Measurements from ENCODE around the gene INTS1. TPM values are rescaled to one million over a fixed set of nuclear protein-coding genes. Genes with fewer than 3 reads are reported as not detected.

The INTS1 gene
- total and polyA plus RNA-seq, 7 donors: 16.2 to 78.3 (median 22.9) TPM

DNA sequence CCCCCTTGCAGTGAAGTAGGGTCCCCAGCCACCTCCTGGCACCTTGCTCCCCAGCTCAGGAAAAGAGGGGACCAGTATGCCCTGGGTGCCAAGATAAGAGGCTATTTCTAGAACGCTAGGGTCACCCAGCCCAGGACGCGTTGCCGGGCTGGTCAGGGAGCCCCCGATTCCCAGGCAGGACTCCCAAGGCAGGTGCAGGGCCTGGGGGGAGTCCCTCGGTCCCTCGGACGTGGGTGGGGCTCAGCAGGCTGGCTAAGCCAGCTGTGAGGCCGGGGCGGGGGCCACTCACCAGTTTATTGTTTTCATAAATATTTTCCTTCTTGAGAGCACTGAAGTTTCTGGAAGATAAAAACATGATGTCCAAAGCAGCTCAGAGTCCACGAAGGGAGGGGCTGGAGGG is 54.2 kb downstream of the INTS1 start:
- Histone ChIP-seq H3K36me3 (peaks cover 0 to 3% (median 0%) of the 10 kb centered on the region in 4 donors), H3K4me1 (peaks cover 0 to 64% (median 50%) of the 10 kb centered on the region in 4 donors), H3K27ac (peak overlapping the region in 3 of 4 donors; percentile 13 to 30 (median 27)), H3K4me3 (no peak overlapping the region), H3K27me3 (no peaks in the 10 kb centered on the region), H3K9me3 (no peaks in the 10 kb centered on the region)
- WGBS, 2 donors: 56 to 66% methylated on average over 11 of the region's 11 CpGs
- no peak for DNase-seq
- intact Hi-C loops (cut with DNase I): no loop called here
- TF ChIP-seq EP300 (IDR thresholded peaks at IDR 0.05) (no peak), POLR2AphosphoS5 (IDR thresholded peaks at IDR 0.05) (no peak), POLR2A (IDR thresholded peaks at IDR 0.05) (no peak)
- TF ChIP-seq, protein P1, sequence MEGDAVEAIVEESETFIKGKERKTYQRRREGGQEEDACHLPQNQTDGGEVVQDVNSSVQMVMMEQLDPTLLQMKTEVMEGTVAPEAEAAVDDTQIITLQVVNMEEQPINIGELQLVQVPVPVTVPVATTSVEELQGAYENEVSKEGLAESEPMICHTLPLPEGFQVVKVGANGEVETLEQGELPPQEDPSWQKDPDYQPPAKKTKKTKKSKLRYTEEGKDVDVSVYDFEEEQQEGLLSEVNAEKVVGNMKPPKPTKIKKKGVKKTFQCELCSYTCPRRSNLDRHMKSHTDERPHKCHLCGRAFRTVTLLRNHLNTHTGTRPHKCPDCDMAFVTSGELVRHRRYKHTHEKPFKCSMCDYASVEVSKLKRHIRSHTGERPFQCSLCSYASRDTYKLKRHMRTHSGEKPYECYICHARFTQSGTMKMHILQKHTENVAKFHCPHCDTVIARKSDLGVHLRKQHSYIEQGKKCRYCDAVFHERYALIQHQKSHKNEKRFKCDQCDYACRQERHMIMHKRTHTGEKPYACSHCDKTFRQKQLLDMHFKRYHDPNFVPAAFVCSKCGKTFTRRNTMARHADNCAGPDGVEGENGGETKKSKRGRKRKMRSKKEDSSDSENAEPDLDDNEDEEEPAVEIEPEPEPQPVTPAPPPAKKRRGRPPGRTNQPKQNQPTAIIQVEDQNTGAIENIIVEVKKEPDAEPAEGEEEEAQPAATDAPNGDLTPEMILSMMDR (IDR thresholded peaks at IDR 0.05): no peak

DNA sequence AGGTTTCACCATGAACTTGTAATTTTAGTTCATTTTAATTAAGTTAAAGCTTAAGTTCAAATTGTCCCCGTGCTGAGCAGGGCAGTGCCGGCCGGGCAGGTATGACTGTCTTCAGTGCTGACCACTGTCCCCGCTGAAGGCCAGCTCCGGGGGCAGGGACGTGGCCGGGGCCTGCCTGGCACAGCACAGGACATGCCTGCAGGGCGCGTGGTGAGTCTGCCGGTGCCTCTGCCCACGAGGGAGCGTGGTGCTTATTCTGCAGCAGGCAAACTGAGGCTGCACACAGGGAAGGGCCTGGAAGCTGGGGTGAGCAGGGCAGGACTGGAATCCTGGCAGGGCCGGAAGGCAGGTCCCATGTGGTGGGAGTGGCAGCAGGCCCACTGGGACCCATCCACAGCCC is 54.7 kb downstream of the INTS1 start:
- no peak for TF ChIP-seq POLR2AphosphoS5 (IDR thresholded peaks at IDR 0.05)
- TF ChIP-seq, protein P1 (IDR thresholded peaks at IDR 0.05): no peak
- TF ChIP-seq POLR2A (IDR thresholded peaks at IDR 0.05): no peak
- no peak for TF ChIP-seq EP300 (IDR thresholded peaks at IDR 0.05)
- Histone ChIP-seq H3K4me3 (no peak overlapping the region), H3K27me3 (no peaks in the 10 kb centered on the region), H3K9me3 (no peaks in the 10 kb centered on the region), H3K36me3 (peaks cover 0 to 3% (median 0%) of the 10 kb centered on the region in 4 donors), H3K27ac (peak overlapping the region in 2 of 4 donors; percentile 13 to 30), H3K4me1 (peaks cover 0 to 60% (median 46%) of the 10 kb centered on the region in 4 donors)
- 79 to 93% methylated on average over 13 of the region's 13 CpGs for WGBS, 2 donors
- no peak for DNase-seq
- intact Hi-C loops (cut with DNase I): no loop called here

- intact Hi-C loops (cut with DNase I): no loop called here
- peaks cover 0 to 54% (median 41%) of the 10 kb centered on the region in 4 donors for H3K4me1 ChIP-seq
- no peak overlapping the region for H3K4me3 ChIP-seq
- no peak for DNase-seq
- no peaks in the 10 kb centered on the region for H3K9me3 ChIP-seq
- H3K36me3 ChIP-seq: peaks cover 0 to 3% (median 0%) of the 10 kb centered on the region in 4 donors
- peak overlapping the region in 2 of 4 donors; percentile 75 to 81 for H3K27ac ChIP-seq
- TF ChIP-seq, protein P1 (IDR thresholded peaks at IDR 0.05): no peak
- TF ChIP-seq POLR2AphosphoS5 (IDR thresholded peaks at IDR 0.05) (no peak), EP300 (IDR thresholded peaks at IDR 0.05) (no peak), POLR2A (IDR thresholded peaks at IDR 0.05) (no peak)
- H3K27me3 ChIP-seq: no peaks in the 10 kb centered on the region
- 90 to 93% methylated on average over 14 of the region's 14 CpGs for WGBS, 2 donors
Measured at GRCh38 chr7:1448958-1449357, 55.2 kb downstream of the INTS1 start.

GRCh38 chr7:1447551-1448244 is 56.5 kb downstream of the INTS1 start:
- peaks cover 0 to 3% (median 0%) of the 10 kb centered on the region in 4 donors for H3K36me3 ChIP-seq
- no peaks in the 10 kb centered on the region for H3K27me3 ChIP-seq

More at GRCh38 chr7:1447551-1448244, 56.5 kb downstream of the INTS1 start:
- TF ChIP-seq POLR2A (IDR thresholded peaks at IDR 0.05): no peak
- no peak for TF ChIP-seq EP300 (IDR thresholded peaks at IDR 0.05)
- TF ChIP-seq, protein P1 (IDR thresholded peaks at IDR 0.05): no peak
- TF ChIP-seq POLR2AphosphoS5 (IDR thresholded peaks at IDR 0.05): peak in 1 of 4 donors; percentile 9
- Histone ChIP-seq H3K4me3 (no peak overlapping the region), H3K4me1 (peaks cover 0 to 42% (median 29%) of the 10 kb centered on the region in 4 donors), H3K27ac (peak overlapping the region; percentile 59 to 81 (median 77)), H3K9me3 (no peaks in the 10 kb centered on the region)
- no peak for DNase-seq
- 79 to 80% methylated on average over 15 of the region's 15 CpGs for WGBS, 2 donors
- intact Hi-C loops (cut with DNase I): no loop called here

All from sigmoid colon (tissue), 7 donors.